MG63 (cell line): Measurements from ENCODE around the gene XYLB. TPM values are rescaled to one million over a fixed set of nuclear protein-coding genes. Genes with fewer than 3 reads are reported as not detected.
"Not testable (repeated sequence)": the region's sequence is repeated elsewhere in the genome, so short reads cannot be mapped to it uniquely, and the experiment has no call there.

Experiments
- DNase-seq: peaks from one replicate; pipeline ENCODE4 v3.0.0-alpha.2; 2020
- H3K27me3 ChIP-seq: fragments of 250-450 bp; sonication (Bioruptor Pico); 2 replicates; pipeline ENCODE4 v1.5.1; 2020; ENCODE audit warnings: mild to moderate bottlenecking, moderate library complexity
- H3K36me3 ChIP-seq: fragments of 250-450 bp; sonication (Bioruptor Pico); 2 replicates; pipeline ENCODE4 v1.5.1; 2020; ENCODE audit warnings: mild to moderate bottlenecking, moderate library complexity
- H3K4me3 ChIP-seq: fragments of 250-450 bp; sonication (Bioruptor Pico); 2 replicates; pipeline ENCODE4 v1.5.1; 2020; ENCODE audit warnings: mild to moderate bottlenecking, moderate library complexity
- H3K9me3 ChIP-seq: fragments of 250-450 bp; sonication (Bioruptor Pico); 2 replicates; pipeline ENCODE4 v1.5.1; 2020; ENCODE audit warnings: mild to moderate bottlenecking, moderate library complexity
- total RNA-seq: library from RNA; depleted of rRNA; stranded (reverse); fragments of >200 nt; shearing (Covaris generic); gene quantifications from 2 replicates; pipeline ENCODE4 v1.2.3, GENCODE V29; 2014; ENCODE audit warnings: low replicate concordance

Gene XYLB
- total RNA-seq, 1 experiment from 2014 or later: 2.8 TPM

DNA sequence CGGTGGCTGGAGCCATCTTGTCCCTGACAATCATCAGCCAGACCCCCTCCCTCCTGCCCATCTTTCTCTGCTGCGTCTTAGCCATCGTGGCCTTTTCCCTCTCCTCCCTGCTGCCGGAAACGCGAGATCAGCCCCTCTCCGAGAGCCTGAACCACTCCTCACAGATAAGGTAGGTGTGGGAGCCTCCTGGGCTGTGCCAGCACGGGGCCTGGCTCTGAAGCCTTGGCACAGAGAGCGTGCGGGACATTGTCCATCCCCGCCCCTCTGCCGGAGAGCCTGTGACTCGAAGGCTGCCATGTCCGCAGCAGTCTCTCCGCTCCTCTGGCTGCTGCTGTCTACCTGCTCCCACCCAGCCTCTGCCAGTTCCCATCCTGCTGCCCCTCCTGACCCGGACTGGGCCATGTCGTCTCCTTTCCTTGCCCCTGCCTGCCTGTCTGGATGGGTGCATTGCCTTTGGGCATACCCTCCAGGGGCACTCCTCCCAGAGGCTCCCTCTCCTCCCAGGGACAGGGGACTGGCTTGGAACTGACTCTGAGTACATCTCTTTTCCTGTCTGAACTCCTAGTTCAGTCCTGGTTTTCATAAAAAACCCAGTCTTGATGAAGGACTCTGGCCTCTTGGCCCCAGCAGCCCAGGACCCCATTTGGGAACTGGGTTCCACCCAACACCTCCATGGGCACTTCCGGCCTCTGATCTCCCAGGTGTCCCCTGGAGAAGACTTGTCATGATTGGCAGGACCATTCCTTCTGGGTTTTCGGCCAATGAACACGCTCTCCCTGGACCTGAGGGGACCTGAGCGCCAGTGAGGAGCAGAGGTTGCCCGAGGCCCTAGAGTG, 30.0 kb upstream of the XYLB start:
- no peaks in the 10 kb centered on the region for H3K9me3 ChIP-seq

GRCh38 chr3:38317192-38317759, 29.3 kb upstream of the XYLB start:
- Histone ChIP-seq H3K27me3 (no peaks in the 10 kb centered on the region), H3K36me3 (no peaks in the 10 kb centered on the region), H3K9me3 (no peaks in the 10 kb centered on the region), H3K4me3 (no peak overlapping the region)
- no peak for DNase-seq

More for the DNA sequence above, 30.0 kb upstream of the XYLB start:
- Histone ChIP-seq H3K27me3 (no peaks in the 10 kb centered on the region), H3K36me3 (no peaks in the 10 kb centered on the region), H3K4me3 (no peak overlapping the region)
- no peak for DNase-seq

DNA sequence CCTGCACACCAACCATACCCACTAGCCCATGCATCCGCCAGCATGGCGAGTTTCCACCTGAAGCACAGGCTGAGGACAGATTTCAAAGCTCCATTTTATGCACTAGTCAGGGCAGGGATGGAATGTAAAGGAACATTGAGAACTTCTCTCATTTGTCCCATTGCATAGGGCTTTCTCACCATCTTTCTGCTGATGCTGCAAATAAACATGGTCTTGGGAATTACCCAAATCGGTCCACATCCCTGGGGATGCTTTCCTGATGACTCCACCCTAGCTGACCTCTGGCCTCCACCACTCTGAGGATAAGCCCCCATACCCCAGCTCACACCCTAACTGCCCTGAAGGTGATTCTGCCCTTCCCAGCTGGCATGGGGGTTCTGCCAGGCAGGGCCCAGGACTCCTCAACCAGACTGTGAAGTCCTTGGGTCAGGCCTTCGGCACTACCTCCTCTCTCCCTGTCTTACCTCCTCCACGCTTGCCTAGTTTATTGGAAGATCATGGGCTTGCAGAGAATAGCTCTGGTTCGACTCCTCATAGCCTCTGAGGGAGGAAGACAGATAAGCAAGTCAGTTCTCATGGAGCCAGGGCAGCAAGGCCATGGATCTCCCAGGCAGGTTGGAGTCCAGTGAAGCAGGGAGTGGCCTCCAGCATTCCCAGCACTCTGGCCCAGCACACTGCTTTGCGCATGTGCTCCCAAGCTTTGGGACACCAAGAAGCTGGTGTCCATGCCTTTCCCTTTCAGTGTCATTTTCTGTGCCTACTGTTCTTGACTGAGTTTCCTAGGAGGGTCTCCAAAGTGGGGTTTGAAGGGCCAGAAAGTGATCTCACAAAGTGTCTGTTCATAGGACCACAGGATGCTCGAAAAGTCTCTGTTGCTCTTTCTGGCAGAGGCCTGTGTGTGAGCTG, 27.6 kb upstream of the XYLB start:
- Histone ChIP-seq H3K27me3 (no peaks in the 10 kb centered on the region), H3K4me3 (no peak overlapping the region), H3K9me3 (no peaks in the 10 kb centered on the region), H3K36me3 (no peaks in the 10 kb centered on the region)
- DNase-seq: no peak

- H3K9me3 ChIP-seq, DNase-seq, H3K36me3 ChIP-seq, H3K4me3 ChIP-seq, H3K27me3 ChIP-seq: not testable (repeated sequence)
Measured at GRCh38 chr3:38320638-38321037, 25.9 kb upstream of the XYLB start.

DNA sequence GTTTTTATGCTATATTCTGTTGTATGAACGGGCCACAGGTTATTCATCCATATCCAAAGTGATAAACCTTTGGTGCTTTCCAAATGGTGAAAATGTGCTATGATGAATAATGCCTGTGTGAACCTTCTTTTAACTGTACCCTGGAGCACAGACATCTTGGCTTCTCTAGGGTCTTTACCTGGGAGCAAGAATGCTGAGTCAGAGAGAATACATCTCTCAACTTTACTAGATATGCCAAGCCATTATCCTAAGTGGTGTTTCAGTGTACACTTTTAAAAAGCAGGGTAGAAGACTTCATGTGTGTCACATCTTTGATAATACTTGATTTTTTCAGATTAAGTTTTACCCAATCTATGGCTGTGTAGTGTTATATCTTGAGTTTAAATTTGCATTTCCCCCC, 23.5 kb upstream of the XYLB start:
- no peaks in the 10 kb centered on the region for H3K9me3 ChIP-seq
- no peak for DNase-seq

DNA sequence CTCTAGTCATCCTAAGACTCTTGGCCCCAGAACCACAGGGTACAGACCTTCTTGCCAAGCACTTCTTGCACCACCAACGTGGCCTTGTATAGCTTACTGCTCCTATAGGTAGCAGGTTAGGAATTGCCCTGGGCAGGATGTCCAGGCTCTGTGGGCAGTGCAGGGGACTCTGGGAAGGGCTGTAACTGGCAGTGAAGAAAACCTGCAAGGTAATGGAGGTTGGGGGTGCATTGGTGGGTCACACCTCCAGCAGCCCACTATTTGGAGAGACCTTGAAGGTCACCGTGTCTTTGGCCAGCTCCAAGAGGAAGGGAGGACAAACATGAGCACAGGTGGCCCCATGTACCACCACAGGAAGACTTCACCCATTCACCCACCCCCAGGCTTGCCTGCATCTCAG, 21.3 kb upstream of the XYLB start:
- no peak for DNase-seq
- H3K27me3 ChIP-seq: no peaks in the 10 kb centered on the region
- no peaks in the 10 kb centered on the region for H3K36me3 ChIP-seq
- H3K4me3 ChIP-seq: no peak overlapping the region
- no peaks in the 10 kb centered on the region for H3K9me3 ChIP-seq

More for the DNA sequence above, 23.5 kb upstream of the XYLB start:
- Histone ChIP-seq H3K36me3 (no peaks in the 10 kb centered on the region), H3K4me3 (no peak overlapping the region), H3K27me3 (no peaks in the 10 kb centered on the region)

DNA sequence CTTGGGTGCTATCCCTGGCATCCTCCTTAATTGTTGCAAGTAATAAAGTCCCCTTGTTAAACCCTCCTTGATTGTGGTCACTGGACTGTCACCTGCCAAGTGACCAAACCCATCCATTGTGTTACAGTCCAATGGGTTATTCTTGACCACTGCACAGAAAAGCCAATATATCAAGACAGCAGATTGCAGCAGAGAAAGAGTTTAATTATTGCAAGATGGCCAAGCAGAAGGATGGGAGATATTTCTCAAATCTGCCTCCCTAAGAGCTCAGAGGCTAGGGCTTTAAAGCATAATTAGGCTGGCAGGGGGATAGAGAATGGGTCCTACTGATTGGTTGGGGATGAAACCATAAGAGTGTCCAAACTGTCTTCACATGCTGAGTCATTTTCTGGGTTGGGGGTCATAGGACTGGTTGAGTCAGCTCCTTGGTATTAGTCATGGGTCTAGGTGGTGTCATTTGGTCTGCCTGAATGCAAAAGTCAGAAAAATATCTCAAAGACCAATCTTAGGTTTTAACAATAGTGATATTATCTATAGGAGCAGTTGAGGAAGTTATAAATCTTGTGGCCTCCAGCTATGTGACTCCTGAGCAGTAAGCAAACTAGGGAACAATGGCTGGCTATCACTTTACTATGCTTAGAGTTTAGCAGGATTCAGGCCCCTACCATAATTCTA, 19.1 kb upstream of the XYLB start:
- DNase-seq: no peak
- Histone ChIP-seq H3K36me3 (no peaks in the 10 kb centered on the region), H3K27me3 (no peaks in the 10 kb centered on the region), H3K4me3 (no peak overlapping the region), H3K9me3 (no peaks in the 10 kb centered on the region)

- Histone ChIP-seq H3K4me3 (no peak overlapping the region), H3K27me3 (no peaks in the 10 kb centered on the region), H3K36me3 (no peaks in the 10 kb centered on the region), H3K9me3 (no peaks in the 10 kb centered on the region)
- DNase-seq: no peak
Measured at GRCh38 chr3:38331257-38332022, 15.1 kb upstream of the XYLB start.

GRCh38 chr3:38332201-38332600, 14.4 kb upstream of the XYLB start:
- Histone ChIP-seq H3K36me3 (no peaks in the 10 kb centered on the region), H3K9me3 (no peaks in the 10 kb centered on the region), H3K4me3 (no peak overlapping the region), H3K27me3 (no peaks in the 10 kb centered on the region)
- no peak for DNase-seq

- DNase-seq: peak; percentile 70
- H3K9me3 ChIP-seq: no peaks in the 10 kb centered on the region
- H3K36me3 ChIP-seq: no peaks in the 10 kb centered on the region
- no peaks in the 10 kb centered on the region for H3K27me3 ChIP-seq
- no peak overlapping the region for H3K4me3 ChIP-seq
Measured at GRCh38 chr3:38334142-38335055, 12.2 kb upstream of the XYLB start.

GRCh38 chr3:38335263-38335662, 11.3 kb upstream of the XYLB start:
- no peaks in the 10 kb centered on the region for H3K27me3 ChIP-seq
- no peaks in the 10 kb centered on the region for H3K9me3 ChIP-seq
- no peak overlapping the region for H3K4me3 ChIP-seq
- DNase-seq: no peak
- H3K36me3 ChIP-seq: no peaks in the 10 kb centered on the region

DNA sequence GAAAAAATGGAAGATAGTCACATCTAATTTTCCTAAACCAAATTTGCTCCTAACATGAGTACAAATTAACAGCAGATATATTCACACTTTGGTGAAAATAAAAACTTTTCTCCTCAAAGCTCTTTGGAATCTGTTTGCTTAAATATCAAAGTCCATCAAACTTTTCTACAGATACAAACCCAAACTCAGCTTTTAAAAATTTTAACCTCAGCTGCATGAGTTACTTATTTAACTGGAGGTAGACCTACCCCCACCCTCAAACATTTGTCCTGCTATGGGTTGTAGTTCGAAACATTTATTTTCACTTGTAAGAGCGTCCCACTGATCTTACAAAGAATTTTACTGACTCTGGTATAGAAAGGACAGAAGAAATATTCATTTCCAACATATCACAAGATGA, 8.9 kb upstream of the XYLB start:
- H3K4me3 ChIP-seq: no peak overlapping the region
- H3K36me3 ChIP-seq: no peaks in the 10 kb centered on the region
- no peak for DNase-seq
- H3K27me3 ChIP-seq: no peaks in the 10 kb centered on the region
- no peaks in the 10 kb centered on the region for H3K9me3 ChIP-seq

DNA sequence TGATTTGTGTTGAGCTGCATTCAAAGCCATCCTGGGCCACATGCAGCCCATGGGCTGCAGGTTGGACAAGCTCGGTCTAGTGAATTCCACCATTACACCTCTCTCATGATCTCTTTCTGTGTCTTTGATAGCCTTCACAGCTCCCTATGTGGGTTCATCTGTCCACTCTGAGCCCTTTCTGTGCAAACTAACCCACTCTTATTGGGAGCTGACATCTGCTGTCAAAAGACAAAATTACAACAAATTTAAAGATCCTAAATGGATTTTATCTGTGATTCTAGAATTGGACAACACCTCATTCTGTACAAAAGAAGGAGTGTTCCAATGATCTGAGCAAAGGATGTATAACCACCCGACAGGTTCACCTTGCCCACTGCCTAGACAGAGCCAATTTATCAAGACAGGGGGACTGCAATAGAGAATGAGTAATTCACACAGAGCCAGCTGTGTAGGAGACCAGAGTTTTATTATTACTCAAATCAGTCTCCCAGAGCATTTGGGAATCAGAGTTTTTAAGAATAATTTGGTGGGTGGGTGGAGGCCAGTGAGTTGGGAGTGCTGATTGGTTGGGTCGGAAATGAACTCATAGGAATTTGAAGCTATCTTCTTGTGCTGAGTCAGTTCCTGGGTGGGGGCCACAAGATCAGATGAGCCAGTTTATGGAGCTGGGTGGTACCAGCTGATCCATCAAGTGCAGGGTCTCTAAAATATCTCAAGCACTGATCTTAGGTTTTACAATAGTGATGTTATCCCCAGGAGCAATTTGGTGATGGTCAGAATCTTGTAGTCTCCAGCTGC, 2.6 kb upstream of the XYLB start:
- DNase-seq: no peak
- Histone ChIP-seq H3K36me3 (no peaks in the 10 kb centered on the region; the same call in 1 of the 2 replicates), H3K9me3 (no peaks in the 10 kb centered on the region), H3K4me3 (no peak overlapping the region), H3K27me3 (no peaks in the 10 kb centered on the region)

- Histone ChIP-seq H3K4me3 (peak overlapping the region; percentile 66), H3K27me3 (no peaks in the 10 kb centered on the region), H3K9me3 (no peaks in the 10 kb centered on the region), H3K36me3 (no peaks in the 10 kb centered on the region; the same call in 1 of the 2 replicates)
- no peak for DNase-seq
Measured at GRCh38 chr3:38345879-38346586, 552 bp upstream of the XYLB start.
